ENCODE measurements around the gene RELB.

GRCh38 chr19:44960906-44961728 is 40.1 kb upstream of the RELB start:
- TF ChIP-seq CTCF (conservative IDR thresholded peaks at IDR 0.05; ENCODE audit: low read depth, low read length) (no peak), EZH2phosphoT487 (IDR thresholded peaks at IDR 0.05; ENCODE audit: borderline replicate concordance, low read length) (no peak), EZH2 (IDR thresholded peaks at IDR 0.05; ENCODE audit: low read length, unreplicated experiment) (no peak)
